Measurements from ENCODE around the gene LCE3E.

- no peak for TF ChIP-seq POLR2A (IDR thresholded peaks at IDR 0.05; ENCODE audit: low read length)
- no peak for TF ChIP-seq GATA1 (IDR thresholded peaks at IDR 0.05; ENCODE audit: low read depth, low read length)
Observed at GRCh38 chr1:152525080-152525641, 41.4 kb downstream of the LCE3E start.

All from erythroblast (primary cell).